T-helper 2 cell (primary cell): ENCODE results near the gene SORBS2.

Source experiments
- DNase-seq, 5 experiments: peaks; one replicate each; pipeline versions ENCODE4 v3.0.0 to v3.0.0-alpha.2; 2012 to 2022

Gene SORBS2

GRCh38 chr4:185626798-185627197 is 185.2 kb downstream of the SORBS2 start:
- no peak for DNase-seq

- no peak for DNase-seq
Observed at GRCh38 chr4:185625503-185625902, 186.5 kb downstream of the SORBS2 start.

- DNase-seq, result no peak
Observed at GRCh38 chr4:185624259-185624589, 187.8 kb downstream of the SORBS2 start.

GRCh38 chr4:185623444-185624258 is 188.3 kb downstream of the SORBS2 start:
- no peak for DNase-seq

GRCh38 chr4:185608185-185608584 is 203.8 kb downstream of the SORBS2 start:
- no peak for DNase-seq

GRCh38 chr4:185602397-185602796 is 209.6 kb downstream of the SORBS2 start:
- no peak for DNase-seq

- no peak for DNase-seq
Observed at GRCh38 chr4:185600801-185601434, 211.1 kb downstream of the SORBS2 start.

GRCh38 chr4:185599553-185600243 is 212.3 kb downstream of the SORBS2 start:
- DNase-seq, result no peak

GRCh38 chr4:185598846-185599552 is 213.0 kb downstream of the SORBS2 start:
- DNase-seq, result no peak

GRCh38 chr4:185597532-185598188 is 214.3 kb downstream of the SORBS2 start:
- DNase-seq, result peak; percentile 16 to 61 (median 50)

- DNase-seq, result no peak
Observed at GRCh38 chr4:185592845-185593488, 219.0 kb downstream of the SORBS2 start.

- DNase-seq, result no peak
Observed at GRCh38 chr4:185592438-185592837, 219.6 kb downstream of the SORBS2 start.

- no peak for DNase-seq
Observed at GRCh38 chr4:185591679-185592141, 220.3 kb downstream of the SORBS2 start.

- no peak for DNase-seq
Observed at GRCh38 chr4:185590982-185591381, 221.0 kb downstream of the SORBS2 start.

GRCh38 chr4:185589067-185589836 is 222.7 kb downstream of the SORBS2 start:
- no peak for DNase-seq

GRCh38 chr4:185587427-185588161 is 224.4 kb downstream of the SORBS2 start:
- peak; percentile 20 to 75 (median 52) for DNase-seq

- DNase-seq, result no peak
Observed at GRCh38 chr4:185587030-185587426, 225.0 kb downstream of the SORBS2 start.

- DNase-seq, result no peak
Observed at GRCh38 chr4:185585211-185585610, 226.8 kb downstream of the SORBS2 start.

GRCh38 chr4:185583813-185584212 is 228.2 kb downstream of the SORBS2 start:
- no peak for DNase-seq

GRCh38 chr4:185582651-185583400 is 229.2 kb downstream of the SORBS2 start:
- no peak for DNase-seq
